ENCODE data around the gene DRD1.

GRCh38 chr5:175471196-175471595 is 27.2 kb upstream of the DRD1 start:
- TF ChIP-seq, protein P1, sequence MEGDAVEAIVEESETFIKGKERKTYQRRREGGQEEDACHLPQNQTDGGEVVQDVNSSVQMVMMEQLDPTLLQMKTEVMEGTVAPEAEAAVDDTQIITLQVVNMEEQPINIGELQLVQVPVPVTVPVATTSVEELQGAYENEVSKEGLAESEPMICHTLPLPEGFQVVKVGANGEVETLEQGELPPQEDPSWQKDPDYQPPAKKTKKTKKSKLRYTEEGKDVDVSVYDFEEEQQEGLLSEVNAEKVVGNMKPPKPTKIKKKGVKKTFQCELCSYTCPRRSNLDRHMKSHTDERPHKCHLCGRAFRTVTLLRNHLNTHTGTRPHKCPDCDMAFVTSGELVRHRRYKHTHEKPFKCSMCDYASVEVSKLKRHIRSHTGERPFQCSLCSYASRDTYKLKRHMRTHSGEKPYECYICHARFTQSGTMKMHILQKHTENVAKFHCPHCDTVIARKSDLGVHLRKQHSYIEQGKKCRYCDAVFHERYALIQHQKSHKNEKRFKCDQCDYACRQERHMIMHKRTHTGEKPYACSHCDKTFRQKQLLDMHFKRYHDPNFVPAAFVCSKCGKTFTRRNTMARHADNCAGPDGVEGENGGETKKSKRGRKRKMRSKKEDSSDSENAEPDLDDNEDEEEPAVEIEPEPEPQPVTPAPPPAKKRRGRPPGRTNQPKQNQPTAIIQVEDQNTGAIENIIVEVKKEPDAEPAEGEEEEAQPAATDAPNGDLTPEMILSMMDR (conservative IDR thresholded peaks at IDR 0.05 in 1 of 2, IDR thresholded peaks at IDR 0.05 in 1 of 2; ENCODE audit: extremely low read depth in 1 of 2, insufficient read depth in 1 of 2, low read depth in 1 of 2, low read length in 2 of 2): no peak
- TF ChIP-seq EZH2 (IDR thresholded peaks at IDR 0.05; ENCODE audit: borderline replicate concordance, low read length): no peak

All from mammary epithelial cell (primary cell).